T47D (cell line): ENCODE measurements around the gene HSD3B1.
"Not testable (repeated sequence)": the region's sequence is repeated elsewhere in the genome, so short reads cannot be mapped to it uniquely, and the experiment has no call there.

Experiments
- DNase-seq, 2 experiments: peaks; one replicate each; pipeline versions ENCODE4 v3.0.0 to v3.0.0-alpha.2; 2011 to 2012; ENCODE audit warnings: low read depth in 1 of 2, low spot score in 1 of 2
- JUND ChIP-seq: IDR thresholded peaks from 2 replicates; pipeline ENCODE4 v1.6.1; 2012; ENCODE audit warnings: low read depth
- in situ Hi-C: cut with HindIII; loops from 2 replicates; pipeline ENCODE4 v1.10.0; 2016; ENCODE audit warnings: low sequenced_read_pairs, low pct_unique_long_range_greater_than_20kb

The HSD3B1 gene

GRCh38 chr1:119516680-119517079 is 9.7 kb downstream of the HSD3B1 start:
- no peak for DNase-seq
- in situ Hi-C loops, result no loop called here
- TF ChIP-seq JUND, result no peak

- DNase-seq, in situ Hi-C loops: not testable (repeated sequence)
Observed at GRCh38 chr1:119517667-119518066, 10.7 kb downstream of the HSD3B1 start.

- in situ Hi-C loops, result no loop called here
- no peak for DNase-seq
- no peak for TF ChIP-seq JUND
Observed at GRCh38 chr1:119531606-119532323, 24.8 kb downstream of the HSD3B1 start.

- no peak for TF ChIP-seq JUND
- in situ Hi-C loops, result no loop called here
Observed at GRCh38 chr1:119532324-119532910, 25.4 kb downstream of the HSD3B1 start.

GRCh38 chr1:119535381-119535780 is 28.4 kb downstream of the HSD3B1 start:
- no peak for TF ChIP-seq JUND
- in situ Hi-C loops, result no loop called here
- no peak for DNase-seq

More at GRCh38 chr1:119532324-119532910, 25.4 kb downstream of the HSD3B1 start:
- no peak for DNase-seq

GRCh38 chr1:119537966-119538365 is 31.0 kb downstream of the HSD3B1 start:
- in situ Hi-C loops, result no loop called here
- DNase-seq, result no peak
- TF ChIP-seq JUND, result no peak

- in situ Hi-C loops, result no loop called here
- DNase-seq, result no peak
Observed at GRCh38 chr1:119539636-119540035, 32.6 kb downstream of the HSD3B1 start.

GRCh38 chr1:119541389-119541788 is 34.4 kb downstream of the HSD3B1 start:
- no peak for TF ChIP-seq JUND

More at GRCh38 chr1:119539636-119540035, 32.6 kb downstream of the HSD3B1 start:
- no peak for TF ChIP-seq JUND

GRCh38 chr1:119542492-119542946 is 35.5 kb downstream of the HSD3B1 start:
- in situ Hi-C loops, result no loop called here
- DNase-seq, result peak in 1 of 2 experiments; percentile 10
- TF ChIP-seq JUND, result no peak

More at GRCh38 chr1:119541389-119541788, 34.4 kb downstream of the HSD3B1 start:
- no peak for DNase-seq
- in situ Hi-C loops, result no loop called here

- no peak for TF ChIP-seq JUND
- peak in 1 of 2 experiments; percentile 35 for DNase-seq
- in situ Hi-C loops, result no loop called here
Observed at GRCh38 chr1:119544165-119544762, 37.3 kb downstream of the HSD3B1 start.

GRCh38 chr1:119546641-119547040 is 39.6 kb downstream of the HSD3B1 start:
- DNase-seq, result no peak

GRCh38 chr1:119547306-119547705 is 40.3 kb downstream of the HSD3B1 start:
- TF ChIP-seq JUND, result no peak
- in situ Hi-C loops, result no loop called here
- no peak for DNase-seq

More at GRCh38 chr1:119546641-119547040, 39.6 kb downstream of the HSD3B1 start:
- TF ChIP-seq JUND, result no peak
- in situ Hi-C loops, result no loop called here

- in situ Hi-C loops, result no loop called here
- TF ChIP-seq JUND, result no peak
- DNase-seq, result no peak
Observed at GRCh38 chr1:119547805-119548204, 40.8 kb downstream of the HSD3B1 start.

GRCh38 chr1:119549719-119550132 is 42.7 kb downstream of the HSD3B1 start:
- in situ Hi-C loops, result no loop called here
- peak in 1 of 2 experiments; percentile 75 for DNase-seq
- TF ChIP-seq JUND, result no peak
